Measurements from ENCODE around the gene FTH1. TPM values are rescaled to one million over a fixed set of nuclear protein-coding genes. Genes with fewer than 3 reads are reported as not detected.
A peak's percentile ranks its signal among the peaks of the same experiment; 100 is the strongest.

Gene FTH1
- total RNA-seq, 2 experiments from 2014 or later = 915 to 922 TPM

- POLR2A ChIA-PET = no interaction called here
- DNase-seq = no peak
- peaks cover 9% of the 10 kb centered on the region for H3K4me1 Mint-ChIP-seq (ENCODE audit: low read depth)
- H3K27ac Mint-ChIP-seq = no peak overlapping the region
- CTCF ChIA-PET = interaction anchor here (2.8 to 3.9 kb wide), 2 partner anchors 17 to 165 kb away, joined by 9 to 23 read pairs; no protein-coding TSS in a partner anchor
- intact Hi-C loops (cut with micrococcal nuclease) = no loop called here
- H3K9me3 Mint-ChIP-seq = no peaks in the 10 kb centered on the region
- peaks cover 47% of the 10 kb centered on the region for H3K27me3 Mint-ChIP-seq
- peak overlapping the region; percentile 33 for H3K4me3 Mint-ChIP-seq
- H3K36me3 Mint-ChIP-seq = no peaks in the 10 kb centered on the region
Observed at GRCh38 chr11:61916737-61917333, 50.6 kb downstream of the FTH1 start.

- intact Hi-C loops (cut with micrococcal nuclease) = no loop called here
- peaks cover 9% of the 10 kb centered on the region for H3K4me1 Mint-ChIP-seq (ENCODE audit: low read depth)
- POLR2A ChIA-PET = no interaction called here
- no peaks in the 10 kb centered on the region for H3K36me3 Mint-ChIP-seq
- CTCF ChIA-PET = interaction anchor here (0.7 to 3.9 kb wide), 4 partner anchors 15 to 194 kb away, joined by 5 to 23 read pairs (median 8); no protein-coding TSS in a partner anchor
- no peak overlapping the region for H3K27ac Mint-ChIP-seq
- no peak for DNase-seq
- no peak overlapping the region for H3K4me3 Mint-ChIP-seq
- H3K27me3 Mint-ChIP-seq = peaks cover 38% of the 10 kb centered on the region
- no peaks in the 10 kb centered on the region for H3K9me3 Mint-ChIP-seq
Observed at GRCh38 chr11:61914471-61915171, 52.8 kb downstream of the FTH1 start.

Other genes with a start within 250 kb of the FTH1 start
- gene MYRF, start 215.0 kb downstream of the FTH1 start, total RNA-seq = 1 to 10 TPM; 1.2 to 1.4 TPM
- gene TMEM258, start 175.0 kb downstream of the FTH1 start, total RNA-seq = 100 to 1,000 TPM; 191 to 192 TPM
- 100 to 1,000 TPM; 108 to 111 TPM for gene FEN1, start 174.7 kb downstream of the FTH1 start, total RNA-seq
- 10 to 100 TPM; 24.9 to 26.5 TPM for gene FADS1, start 150.6 kb downstream of the FTH1 start, total RNA-seq
- gene FADS2, start 139.3 kb downstream of the FTH1 start, total RNA-seq = 10 to 100 TPM; 58.2 to 60.8 TPM
- gene FADS3, start 76.1 kb downstream of the FTH1 start, total RNA-seq = 10 to 100 TPM; 11.9 to 12.1 TPM
- under 1 TPM; 0.10 to 0.21 TPM for gene RAB3IL1, start 50.1 kb downstream of the FTH1 start, total RNA-seq
- under 1 TPM; 0.41 to 0.48 TPM for gene BEST1, start 17.3 kb downstream of the FTH1 start, total RNA-seq
- 100 to 1,000 TPM; 128 to 133 TPM for gene INCENP, start 156.4 kb upstream of the FTH1 start, total RNA-seq
- not detected for gene SCGB1D1, start 222.6 kb upstream of the FTH1 start, total RNA-seq
- gene SCGB2A1, start 241.0 kb upstream of the FTH1 start, total RNA-seq = not detected

Data from activated CD4-positive, alpha-beta memory T cell treated with anti-CD3 and anti-CD28 coated beads for 36 hours (primary cell).